Measurements from ENCODE around the gene ZNF593. TPM values are rescaled to one million over a fixed set of nuclear protein-coding genes. Genes with fewer than 3 reads are reported as not detected.

ZNF593 gene
- total RNA-seq, 1 experiment from 2014 or later, result 49.2 TPM

Other genes with a start within 250 kb of the ZNF593 start
- gene PAFAH2, start 171.8 kb upstream of the ZNF593 start, total RNA-seq (2014; rRNA removed; shearing (Covaris generic)), result 10.9 and 11.1 TPM in 2 replicates
- 7.0 and 7.1 TPM in 2 replicates for gene EXTL1, start 148.1 kb upstream of the ZNF593 start, total RNA-seq (2014; rRNA removed; shearing (Covaris generic))
- gene SLC30A2, start 123.8 kb upstream of the ZNF593 start, total RNA-seq (2014; rRNA removed; shearing (Covaris generic)), result not detected in 2 replicates
- 118 and 129 TPM in 2 replicates for gene TRIM63, start 102.3 kb upstream of the ZNF593 start, total RNA-seq (2014; rRNA removed; shearing (Covaris generic))
- 5.7 and 6.4 TPM in 2 replicates for gene PDIK1L, start 58.1 kb upstream of the ZNF593 start, total RNA-seq (2014; rRNA removed; shearing (Covaris generic))
- 0.05 TPM in 1 of 2 replicates, not detected in the other for gene FAM110D, start 10.8 kb upstream of the ZNF593 start, total RNA-seq (2014; rRNA removed; shearing (Covaris generic))
- gene C1orf232, start 945 bp upstream of the ZNF593 start, total RNA-seq (2014; rRNA removed; shearing (Covaris generic)), result not detected in 2 replicates
- not detected in 2 replicates for gene ZNF593OS, start 1.9 kb downstream of the ZNF593 start, total RNA-seq (2014; rRNA removed; shearing (Covaris generic))
- 0.08 and 0.27 TPM in 2 replicates for gene CNKSR1, start 7.6 kb downstream of the ZNF593 start, total RNA-seq (2014; rRNA removed; shearing (Covaris generic))
- gene CATSPER4, start 20.7 kb downstream of the ZNF593 start, total RNA-seq (2014; rRNA removed; shearing (Covaris generic)), result not detected in 2 replicates
- 12.3 and 13.5 TPM in 2 replicates for gene CEP85, start 64.3 kb downstream of the ZNF593 start, total RNA-seq (2014; rRNA removed; shearing (Covaris generic))
- 30.7 and 32.8 TPM in 2 replicates for gene SH3BGRL3, start 110.2 kb downstream of the ZNF593 start, total RNA-seq (2014; rRNA removed; shearing (Covaris generic))
- 4.6 and 5.0 TPM in 2 replicates for gene UBXN11, start 136.7 kb downstream of the ZNF593 start, total RNA-seq (2014; rRNA removed; shearing (Covaris generic))
- not detected in 2 replicates for gene CD52, start 148.1 kb downstream of the ZNF593 start, total RNA-seq (2014; rRNA removed; shearing (Covaris generic))
- gene CRYBG2, start 184.2 kb downstream of the ZNF593 start, total RNA-seq (2014; rRNA removed; shearing (Covaris generic)), result not detected in 2 replicates
- gene ZNF683, start 202.8 kb downstream of the ZNF593 start, total RNA-seq (2014; rRNA removed; shearing (Covaris generic)), result not detected in 2 replicates
- not detected in 2 replicates for gene LIN28A, start 240.9 kb downstream of the ZNF593 start, total RNA-seq (2014; rRNA removed; shearing (Covaris generic))

Measured in SK-MEL-5 (cell line).